Left lung (tissue), 10 donors: ENCODE results near the gene CYP19A1. TPM values are rescaled to one million over a fixed set of nuclear protein-coding genes. Genes with fewer than 3 reads are reported as not detected.
A peak's percentile ranks its signal among the peaks of the same experiment; 100 is the strongest.

Experiments
- ATAC-seq: fragments of 200-7000 bp; cut with Tn5 transposase; one replicate; pipeline ENCODE4 v1.9.1; 2020; ENCODE audit warnings: moderate library complexity
- DNase-seq, 4 donors: peaks; one replicate each; pipeline ENCODE4 v3.0.0-alpha.2; 2013 to 2020
- H3K27ac ChIP-seq, 2 donors: fragments of 200-600 bp; sonication (generic) in 1 of 2; one replicate each; pipeline versions ENCODE4 v1.5.0 to v1.8.0; 2020 to 2021
- H3K27me3 ChIP-seq, 2 donors: fragments of 200-600 bp; sonication (generic) in 1 of 2; one replicate each; pipeline versions ENCODE4 v1.5.0 to v1.8.0; 2020 to 2021
- H3K36me3 ChIP-seq, 2 donors: fragments of 200-600 bp; sonication (generic) in 1 of 2; one replicate each; pipeline versions ENCODE4 v1.5.0 to v1.8.0; 2020 to 2021
- H3K4me1 ChIP-seq, 2 donors: fragments of 200-600 bp; one replicate each; pipeline ENCODE4 v1.8.0; 2021
- H3K4me3 ChIP-seq, 2 donors: fragments of 200-600 bp; sonication (generic) in 1 of 2; one replicate each; pipeline versions ENCODE4 v1.5.0 to v1.8.0; 2020 to 2021; ENCODE audit warnings: mild to moderate bottlenecking in 1 of 2
- H3K9me3 ChIP-seq, 2 donors: fragments of 200-600 bp; sonication (generic) in 1 of 2; one replicate each; pipeline versions ENCODE4 v1.5.0 to v1.8.0; 2020 to 2021
- intact Hi-C, 2 donors: fragments of 100-400 bp; cut with DNase I; formaldehyde crosslinking; loops; one replicate each; pipeline versions ENCODE4 v1.11.2 to v1.14.2; 2022
- polyA plus RNA-seq, 6 donors: library from polyadenylated mRNA; unstranded; fragments of 120-200 nt; gene quantifications; one replicate each; pipeline ENCODE4 v1.2.1, GENCODE V29; 2013; ENCODE audit not compliant: insufficient read length in 6 of 6
- total RNA-seq, 2 donors: library from RNA; stranded (reverse); fragmentation: NEBNext Ultra II Directional; extraction: Animal tissue kit (Norgen Biotek cat#: 25700); gene quantifications; one replicate each; pipeline ENCODE4 v1.2.1, GENCODE V29; 2021
- TF ChIP-seq, protein P1 (sequence below), 2 donors: fragments of 200-600 bp; sonication (generic) in 1 of 2; IDR thresholded peaks; one replicate each; pipeline versions ENCODE4 v1.5.0 to v1.8.0; 2021; ENCODE audit warnings: antibody characterized with exemption in 2 of 2
- donor health status: DM: no; HTN: yes; CAD: no.
- donor health status: DM: no; HTN: no; CAD: no.

The CYP19A1 gene
- total and polyA plus RNA-seq, 8 donors = 0.13 to 7.1 (median 0.47) TPM; not detected in 2

DNA sequence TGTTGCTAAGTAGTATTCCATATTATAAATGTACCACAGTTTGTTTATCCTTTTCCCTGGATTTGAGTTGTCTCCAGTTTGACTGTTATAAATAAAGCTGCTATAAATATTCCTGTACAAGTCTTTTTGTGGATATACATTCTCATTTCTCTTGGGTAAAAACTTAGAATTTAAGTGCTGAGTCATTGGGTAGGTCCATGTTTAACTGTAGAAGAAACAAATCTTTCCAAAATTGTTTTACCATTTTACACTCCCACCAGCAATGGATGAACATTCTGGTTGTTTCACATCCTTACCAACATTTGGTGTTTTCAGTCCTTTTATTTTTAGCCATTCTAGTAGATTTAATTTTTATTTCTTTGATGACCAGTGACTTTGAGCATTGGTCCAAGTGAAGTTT is 169.7 kb downstream of the CYP19A1 start:
- Histone ChIP-seq H3K27me3 (peaks cover 0 to 14% of the 10 kb centered on the region in 2 donors), H3K27ac (no peak overlapping the region), H3K36me3 (no peaks in the 10 kb centered on the region), H3K9me3 (no peaks in the 10 kb centered on the region), H3K4me3 (no peak overlapping the region), H3K4me1 (peaks cover 4 to 23% of the 10 kb centered on the region in 2 donors)
- TF ChIP-seq, protein P1, sequence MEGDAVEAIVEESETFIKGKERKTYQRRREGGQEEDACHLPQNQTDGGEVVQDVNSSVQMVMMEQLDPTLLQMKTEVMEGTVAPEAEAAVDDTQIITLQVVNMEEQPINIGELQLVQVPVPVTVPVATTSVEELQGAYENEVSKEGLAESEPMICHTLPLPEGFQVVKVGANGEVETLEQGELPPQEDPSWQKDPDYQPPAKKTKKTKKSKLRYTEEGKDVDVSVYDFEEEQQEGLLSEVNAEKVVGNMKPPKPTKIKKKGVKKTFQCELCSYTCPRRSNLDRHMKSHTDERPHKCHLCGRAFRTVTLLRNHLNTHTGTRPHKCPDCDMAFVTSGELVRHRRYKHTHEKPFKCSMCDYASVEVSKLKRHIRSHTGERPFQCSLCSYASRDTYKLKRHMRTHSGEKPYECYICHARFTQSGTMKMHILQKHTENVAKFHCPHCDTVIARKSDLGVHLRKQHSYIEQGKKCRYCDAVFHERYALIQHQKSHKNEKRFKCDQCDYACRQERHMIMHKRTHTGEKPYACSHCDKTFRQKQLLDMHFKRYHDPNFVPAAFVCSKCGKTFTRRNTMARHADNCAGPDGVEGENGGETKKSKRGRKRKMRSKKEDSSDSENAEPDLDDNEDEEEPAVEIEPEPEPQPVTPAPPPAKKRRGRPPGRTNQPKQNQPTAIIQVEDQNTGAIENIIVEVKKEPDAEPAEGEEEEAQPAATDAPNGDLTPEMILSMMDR (IDR thresholded peaks at IDR 0.05) = no peak
- intact Hi-C loops = no loop called here
- DNase-seq (no peak), ATAC-seq (no peak)

- Histone ChIP-seq H3K27ac (no peak overlapping the region), H3K4me3 (no peak overlapping the region), H3K4me1 (peaks cover 0 to 15% of the 10 kb centered on the region in 2 donors), H3K9me3 (no peaks in the 10 kb centered on the region), H3K27me3 (peaks cover 0 to 18% of the 10 kb centered on the region in 2 donors), H3K36me3 (no peaks in the 10 kb centered on the region)
- no peak for ATAC-seq
- no peak for DNase-seq
- TF ChIP-seq, protein P1 (IDR thresholded peaks at IDR 0.05) = no peak
- intact Hi-C loops = no loop called here
These were observed 174.6 kb downstream of the CYP19A1 start for GRCh38 chr15:51163843-51164242.

DNA sequence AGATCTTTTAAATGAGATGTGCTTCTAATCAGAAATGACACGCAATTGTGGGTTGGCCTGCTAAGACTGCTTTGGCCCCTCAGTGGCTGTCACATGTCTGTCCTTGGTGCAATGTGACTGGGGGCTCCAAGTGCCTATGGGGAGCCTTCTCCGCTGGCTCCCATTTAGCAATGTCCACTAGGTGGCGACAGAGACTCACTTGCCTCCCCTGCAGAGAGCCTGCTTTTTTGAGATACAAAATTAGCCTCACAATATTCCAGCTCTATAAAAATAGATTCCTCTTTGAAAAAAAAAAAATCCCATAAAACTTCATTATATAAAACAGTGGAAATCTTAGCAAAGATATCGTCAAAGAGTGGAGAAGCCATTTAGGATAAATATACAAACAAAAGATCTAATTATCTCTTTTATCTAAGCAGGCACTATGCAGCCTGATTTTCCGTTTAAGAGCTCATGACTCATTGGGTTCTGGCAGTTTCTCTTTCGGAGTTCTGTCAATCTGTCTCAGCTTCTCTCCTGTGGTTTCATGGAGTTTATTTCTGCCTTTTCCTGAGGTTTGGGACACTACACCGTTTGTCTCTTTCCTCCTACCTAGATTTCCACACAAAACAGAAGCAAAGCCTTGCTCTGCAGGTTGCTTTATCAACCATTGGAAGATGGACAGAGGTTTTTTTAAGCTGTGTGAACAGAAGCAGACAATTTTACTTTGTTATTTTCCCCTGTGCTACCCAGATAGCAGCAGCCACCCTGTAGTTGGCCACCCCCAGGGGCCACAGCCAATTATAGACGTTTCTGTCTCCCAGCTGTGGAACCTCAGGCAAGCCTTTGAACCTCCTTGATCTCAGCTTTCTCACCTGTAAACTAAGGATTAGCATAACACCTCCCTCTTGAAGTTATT is 175.3 kb downstream of the CYP19A1 start:
- Histone ChIP-seq H3K4me3 (no peak overlapping the region), H3K27ac (peak overlapping the region in 1 of 2 donors; percentile 35), H3K9me3 (no peaks in the 10 kb centered on the region), H3K4me1 (peaks cover 0 to 15% of the 10 kb centered on the region in 2 donors), H3K27me3 (peaks cover 0 to 18% of the 10 kb centered on the region in 2 donors), H3K36me3 (no peaks in the 10 kb centered on the region)
- intact Hi-C loops = no loop called here
- TF ChIP-seq, protein P1 (IDR thresholded peaks at IDR 0.05) = peak; percentile 95 to 96
- peak; percentile 98 for ATAC-seq
- DNase-seq = peak in 3 of 4 donors; percentile 53 to 75 (median 71)

GRCh38 chr15:51161491-51162220 is 176.7 kb downstream of the CYP19A1 start:
- Histone ChIP-seq H3K4me3 (no peak overlapping the region), H3K9me3 (no peaks in the 10 kb centered on the region), H3K27me3 (peaks cover 0 to 18% of the 10 kb centered on the region in 2 donors), H3K36me3 (no peaks in the 10 kb centered on the region), H3K27ac (no peak overlapping the region), H3K4me1 (peaks cover 0 to 15% of the 10 kb centered on the region in 2 donors)
- DNase-seq (no peak), ATAC-seq (no peak)
- intact Hi-C loops = no loop called here
- TF ChIP-seq, protein P1 (IDR thresholded peaks at IDR 0.05) = no peak

DNA sequence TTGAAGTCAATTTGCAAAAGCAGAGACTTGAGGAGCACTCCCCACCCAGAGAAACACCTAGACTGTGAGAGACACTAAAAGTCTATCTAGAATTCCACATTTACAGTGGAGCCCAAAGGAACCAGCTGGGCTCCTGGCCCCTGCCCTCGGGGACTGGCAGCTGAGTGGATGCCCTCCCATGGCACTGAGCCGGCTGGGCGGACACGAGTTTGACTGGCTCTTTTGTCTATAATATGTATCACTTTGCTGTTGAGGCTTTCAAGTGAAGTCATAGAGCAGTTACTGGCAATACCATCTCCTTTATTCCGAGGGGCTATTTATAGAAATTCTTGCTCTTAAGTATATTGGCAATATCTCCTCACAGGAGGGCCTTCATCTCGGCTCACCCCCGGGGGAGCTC is 177.9 kb downstream of the CYP19A1 start:
- DNase-seq (no peak), ATAC-seq (no peak)
- intact Hi-C loops = no loop called here
- TF ChIP-seq, protein P1 (IDR thresholded peaks at IDR 0.05) = no peak
- Histone ChIP-seq H3K9me3 (no peaks in the 10 kb centered on the region), H3K27ac (no peak overlapping the region), H3K4me1 (peaks cover 0 to 15% of the 10 kb centered on the region in 2 donors), H3K36me3 (no peaks in the 10 kb centered on the region), H3K27me3 (peaks cover 0 to 29% of the 10 kb centered on the region in 2 donors), H3K4me3 (no peak overlapping the region)
